ENCODE measurements around the gene TRIM26.
"Not testable (repeated sequence)": the region's sequence is repeated elsewhere in the genome, so short reads cannot be mapped to it uniquely, and the experiment has no call there.

Gene TRIM26

DNA sequence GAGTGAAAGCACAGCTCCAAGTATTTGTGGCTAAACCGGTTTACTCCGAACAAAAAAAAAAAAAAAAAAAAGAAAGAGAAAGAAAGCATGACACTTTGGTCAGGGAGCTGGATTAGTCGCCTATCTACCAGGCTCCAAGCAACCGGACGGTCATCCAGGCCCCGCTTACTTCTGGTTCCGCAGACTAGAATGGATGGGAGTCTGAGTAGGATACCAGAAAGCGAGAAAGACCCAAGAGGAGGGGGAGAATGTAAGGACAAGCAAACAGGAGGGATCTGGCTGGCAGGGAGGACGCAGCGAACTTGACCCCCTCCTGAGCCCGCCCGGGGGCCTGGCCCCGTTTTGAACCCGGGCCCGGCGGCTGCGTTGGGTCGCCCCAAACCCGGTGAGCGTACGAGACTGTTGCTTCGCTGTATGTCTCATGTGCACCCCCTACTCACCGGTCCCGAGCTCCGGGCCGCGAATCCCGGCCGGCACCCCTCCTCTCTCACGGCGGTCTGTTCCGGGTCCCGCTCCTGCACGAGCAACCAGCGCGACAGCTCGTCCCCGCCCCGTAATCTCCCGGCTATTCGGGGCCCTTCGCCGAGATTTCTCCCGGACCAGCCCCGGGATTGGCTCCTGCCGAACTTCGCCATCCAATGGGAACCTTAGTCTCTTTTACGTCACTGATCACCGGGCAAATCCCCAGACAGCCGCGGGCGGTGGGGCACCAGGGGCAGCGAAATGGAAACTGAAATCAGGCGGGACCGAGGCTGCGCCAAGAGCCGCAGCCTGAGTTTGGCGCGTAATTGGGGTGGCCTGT, at the start of gene TRIM26:
Gene TRIM26, minus strand, starts transcription at position 542 of the 802 bp plus-strand sequence. CDS start 14,303 bp downstream, outside the sequence.
- peak; percentile 94 for DNase-seq

DNA sequence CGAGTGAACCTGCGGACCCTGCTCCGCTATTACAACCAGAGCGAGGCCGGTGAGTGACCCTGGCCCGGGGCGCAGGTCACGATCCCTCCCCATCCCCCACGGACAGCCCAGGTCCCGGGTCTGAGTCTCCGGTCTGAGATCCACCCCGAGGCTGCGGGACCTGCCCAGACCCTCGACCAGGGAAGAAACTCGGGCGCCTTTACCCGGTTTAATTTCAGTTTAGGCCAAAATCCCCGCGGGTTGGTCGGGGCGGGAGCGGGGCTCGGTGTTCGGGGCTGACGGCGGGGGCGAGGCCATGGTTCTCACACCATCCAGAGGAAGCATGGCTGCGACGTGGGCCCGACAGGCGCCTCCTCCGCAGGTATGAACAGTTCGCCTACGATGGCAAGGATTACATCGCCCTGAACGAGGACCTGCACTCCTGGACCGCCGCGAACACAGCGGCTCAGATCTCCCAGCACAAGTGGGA, 46.9 kb upstream of the TRIM26 start:
- DNase-seq = no peak

- peak; percentile 59 for DNase-seq
Measured at GRCh38 chr6:30259140-30260035, 46.2 kb upstream of the TRIM26 start.

DNA sequence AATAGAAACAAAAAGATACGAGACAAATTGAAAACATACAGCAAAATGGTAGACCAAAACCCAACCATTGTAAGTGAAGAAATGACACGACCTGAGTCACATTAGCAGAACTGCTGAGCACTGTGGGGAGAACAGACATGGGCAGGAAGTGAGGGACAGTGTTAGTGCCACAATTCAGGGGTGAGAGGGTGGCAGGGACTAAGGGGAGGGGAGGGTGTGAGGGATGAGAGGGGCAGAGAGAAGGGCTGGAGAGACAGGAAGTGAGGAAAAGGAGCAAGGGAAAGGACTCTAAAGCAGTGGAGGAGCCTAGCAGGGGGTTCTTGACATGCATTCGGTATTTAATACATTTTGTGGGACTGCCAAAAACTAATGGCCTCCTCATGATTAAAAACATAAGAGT, 45.0 kb upstream of the TRIM26 start:
- DNase-seq = no peak

GRCh38 chr6:30252417-30252816, 39.2 kb upstream of the TRIM26 start:
- DNase-seq = not testable (repeated sequence)

DNA sequence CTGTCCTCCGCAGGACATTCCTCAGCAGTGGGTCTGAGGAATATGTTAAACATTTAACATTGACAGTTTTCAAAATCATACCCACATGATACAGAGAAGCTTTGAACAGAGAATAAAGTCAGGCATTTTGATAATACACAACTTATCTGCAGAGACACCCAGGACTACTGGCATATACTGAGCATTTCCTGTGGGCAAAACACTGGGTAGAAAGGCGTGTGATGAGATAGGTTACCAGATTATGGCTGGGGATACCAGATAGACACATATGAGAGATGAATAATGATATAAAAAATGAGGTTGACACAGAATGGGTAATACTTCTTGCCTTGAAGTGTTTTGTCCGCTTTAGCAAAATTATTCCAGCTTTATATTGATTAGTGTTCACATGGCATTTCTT, 31.4 kb upstream of the TRIM26 start:
- no peak for DNase-seq

DNA sequence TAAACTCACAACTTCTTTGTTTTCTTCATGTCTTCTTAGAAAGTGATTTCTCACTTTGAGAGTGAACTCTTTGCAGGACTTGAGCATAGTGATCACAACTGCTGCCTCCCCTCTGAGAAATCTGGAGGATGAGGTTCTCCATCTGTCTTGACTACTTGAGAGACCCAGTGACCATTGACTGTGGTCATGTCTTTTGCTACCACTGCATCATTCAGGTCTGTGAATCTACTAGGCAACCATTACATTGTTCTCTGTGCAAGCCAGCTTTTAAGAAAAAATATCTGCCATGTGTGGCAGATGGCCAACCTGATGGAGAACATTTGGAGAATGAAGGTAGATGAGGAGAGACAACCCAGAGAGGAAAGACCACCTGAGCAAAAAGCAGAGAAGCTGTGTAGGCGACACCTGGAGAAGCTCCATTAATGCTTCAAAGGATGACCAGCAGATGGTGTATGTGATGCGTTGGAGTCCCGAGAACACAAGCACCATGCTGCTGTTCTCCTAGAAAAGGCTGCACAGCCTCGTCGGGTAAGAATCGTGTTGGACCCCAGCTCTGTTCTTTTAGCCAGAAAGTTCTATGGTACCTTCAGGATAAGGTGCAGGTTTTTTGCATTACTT, 25.1 kb upstream of the TRIM26 start:
- no peak for DNase-seq

GRCh38 chr6:30234356-30234755, 21.1 kb upstream of the TRIM26 start:
- no peak for DNase-seq

GRCh38 chr6:30231067-30231466, 17.9 kb upstream of the TRIM26 start:
- DNase-seq = no peak

DNA sequence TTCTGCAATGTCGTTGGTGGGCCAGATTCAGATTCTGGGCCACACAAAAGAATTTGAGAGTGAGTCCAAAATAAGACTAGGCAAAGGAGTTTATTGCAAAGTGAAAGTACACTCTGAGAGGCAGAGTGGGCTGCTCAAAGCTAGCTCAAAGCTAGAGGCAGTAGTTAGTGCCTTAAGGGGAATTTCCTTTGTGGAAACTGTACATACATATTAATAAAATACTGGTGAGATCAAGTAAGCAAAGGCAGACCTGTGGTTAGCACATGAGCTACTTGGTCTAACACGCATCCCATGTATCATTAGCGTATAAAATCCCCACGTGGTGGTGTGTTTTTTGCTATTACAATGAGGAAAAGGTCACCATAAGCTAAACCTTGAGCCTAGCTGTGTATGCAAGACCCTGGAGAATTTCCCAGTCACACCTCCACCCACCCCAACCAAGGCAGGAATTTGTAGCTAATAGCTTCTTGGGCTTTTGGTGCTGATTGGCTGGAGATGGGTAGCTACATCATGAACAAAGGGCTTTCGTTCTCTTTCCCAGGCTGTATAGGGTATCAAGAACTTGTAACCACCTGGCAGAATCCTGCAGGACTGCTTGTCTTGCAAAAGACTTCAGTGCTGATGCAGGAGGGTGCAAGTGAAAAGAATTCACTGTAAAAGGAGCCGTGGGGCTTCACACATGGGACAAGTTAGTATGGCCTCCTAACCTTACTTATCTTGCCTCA, 14.7 kb upstream of the TRIM26 start:
- no peak for DNase-seq

GRCh38 chr6:30227242-30227722, 14.1 kb upstream of the TRIM26 start:
- DNase-seq = no peak

GRCh38 chr6:30223339-30223738, 10.1 kb upstream of the TRIM26 start:
- no peak for DNase-seq

- DNase-seq = not testable (repeated sequence)
Measured at GRCh38 chr6:30221956-30222355, 8.8 kb upstream of the TRIM26 start.

- not testable (repeated sequence) for DNase-seq
Measured at GRCh38 chr6:30221395-30221794, 8.2 kb upstream of the TRIM26 start.

DNA sequence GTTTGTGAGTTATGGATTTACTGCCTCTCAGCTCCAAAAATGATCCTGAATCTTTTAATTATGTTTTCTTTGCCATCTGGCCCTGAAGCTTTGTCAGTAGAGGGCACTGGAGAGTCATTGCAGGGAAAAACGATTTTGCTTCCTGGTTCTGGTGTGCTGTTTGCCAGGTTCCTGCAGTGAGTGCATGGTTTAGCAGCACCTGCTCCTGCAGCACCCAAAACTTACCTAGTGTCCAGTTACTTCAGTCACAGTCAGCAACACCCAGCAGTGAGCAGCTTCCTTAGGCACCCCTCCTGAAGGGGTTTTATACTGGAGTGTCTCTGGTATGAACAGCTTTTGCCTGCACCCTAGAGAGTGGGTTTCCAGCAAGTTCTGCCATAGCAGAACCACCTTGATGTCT, 6.0 kb upstream of the TRIM26 start:
- peak; percentile 41 for DNase-seq

DNA sequence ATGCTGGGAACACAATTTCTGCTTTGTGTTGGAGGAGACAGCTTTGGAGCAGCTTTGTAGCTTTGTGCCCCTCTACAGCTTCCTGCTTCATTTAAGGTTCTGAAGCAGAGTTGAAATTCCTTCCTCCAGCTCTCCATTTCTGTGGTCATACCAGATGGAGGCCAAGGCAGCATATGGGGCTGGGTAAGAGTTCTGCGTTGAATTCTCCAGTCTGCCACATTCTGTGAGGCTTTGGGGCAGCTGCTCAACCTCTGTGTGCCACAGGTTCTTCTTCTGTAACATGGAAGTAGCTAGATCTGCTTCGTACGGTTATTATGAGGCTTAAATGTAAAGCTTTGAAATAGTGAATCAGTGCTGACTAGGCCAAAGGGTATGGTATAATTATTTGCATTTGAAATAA, 2.9 kb upstream of the TRIM26 start:
- DNase-seq = no peak

DNA sequence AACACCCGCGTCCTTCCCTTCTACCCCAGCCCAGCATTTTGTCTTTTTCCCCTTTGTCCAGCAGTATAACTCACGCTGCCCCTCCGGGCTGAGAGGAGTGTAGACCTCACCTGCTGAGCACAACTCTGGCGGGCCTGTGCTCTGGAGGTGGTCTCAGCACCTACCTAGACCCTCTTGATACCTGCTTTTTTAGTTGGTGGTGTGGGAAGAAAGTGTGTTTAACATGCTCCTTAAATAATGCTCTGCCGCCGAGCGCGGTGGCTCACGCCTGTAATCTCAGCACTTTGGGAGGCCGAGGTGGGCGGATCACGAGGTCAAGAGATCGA, 1.4 kb upstream of the TRIM26 start:
- DNase-seq = no peak

- peak; percentile 67 for DNase-seq
Measured at GRCh38 chr6:30213957-30214656, 901 bp upstream of the TRIM26 start.

GRCh38 chr6:30213667-30213956, 406 bp upstream of the TRIM26 start:
- no peak for DNase-seq

DNA sequence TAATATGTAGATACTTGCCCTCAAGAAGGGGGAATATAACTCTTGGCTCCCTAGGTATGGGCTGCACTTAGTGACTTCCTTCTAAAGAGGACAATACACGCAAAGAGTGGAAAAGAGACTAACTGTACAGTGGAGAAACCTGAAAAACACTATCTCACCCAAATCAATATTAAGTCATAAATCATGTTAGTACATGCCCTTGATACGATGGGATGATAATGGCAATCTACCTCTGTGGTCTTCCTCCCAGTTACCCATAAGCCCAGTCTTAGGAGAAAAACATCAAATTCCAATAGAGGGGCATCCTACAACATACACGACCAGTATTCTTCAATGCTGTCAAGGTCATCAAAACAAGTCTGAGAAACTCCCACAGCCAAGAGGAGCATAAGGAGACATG, 1.3 kb downstream of the TRIM26 start:
- no peak for DNase-seq

GRCh38 chr6:30211306-30211705, 1.9 kb downstream of the TRIM26 start:
- DNase-seq = no peak

- DNase-seq = no peak
Measured at GRCh38 chr6:30207619-30208295, 5.4 kb downstream of the TRIM26 start.
